Right kidney (tissue), 9 donors: Measurements from ENCODE around the gene MREG.
A peak's percentile ranks its signal among the peaks of the same experiment; 100 is the strongest.

Experiments
- DNase-seq: peaks from one replicate; pipeline ENCODE4 v3.0.0-alpha.2; 2016
- long read RNA-seq, 8 donors: transcript quantifications; one replicate each; lab custom pipeline, GENCODE V29; 2026

The MREG gene
- long read RNA-seq, donor 1, partial matches to known transcripts = 0 of 2 reads
- long read RNA-seq, donor 1, other reads (novel, unspliced or antisense) = 0 of 2 reads
- long read RNA-seq, donor 2, partial matches to known transcripts = 20 of 23 reads
- long read RNA-seq, donor 2, other reads (novel, unspliced or antisense) = 0 of 23 reads
- long read RNA-seq, donor 3, partial matches to known transcripts = 8 of 8 reads
- long read RNA-seq, donor 3, other reads (novel, unspliced or antisense) = 0 of 8 reads
- long read RNA-seq, donor 4, partial matches to known transcripts = 25 of 27 reads
- long read RNA-seq, donor 4, other reads (novel, unspliced or antisense) = 0 of 27 reads
- long read RNA-seq, donor 5, partial matches to known transcripts = 0 of 3 reads
- long read RNA-seq, donor 5, other reads (novel, unspliced or antisense) = 0 of 3 reads
- long read RNA-seq, donor 6, partial matches to known transcripts = 139 of 146 reads
- long read RNA-seq, donor 6, other reads (novel, unspliced or antisense) = 5 of 146 reads
- long read RNA-seq, donor 7, transcript MREG-201 (5 exons, 1,314 nt) = major isoform, 6 of 6 reads
- long read RNA-seq, donor 7, partial matches to known transcripts = 0 of 6 reads
- long read RNA-seq, donor 7, other reads (novel, unspliced or antisense) = 0 of 6 reads
- long read RNA-seq, donor 8, partial matches to known transcripts = 23 of 25 reads
- long read RNA-seq, donor 8, other reads (novel, unspliced or antisense) = 0 of 25 reads

GRCh38 chr2:216013080-216013909 is at the start of gene MREG:
MREG (minus strand) TSS chr2:216013551; CDS start chr2:216013327, 224 bp downstream.
- DNase-seq = peak; percentile 79

- DNase-seq = no peak
These were observed 46.0 kb upstream of the MREG start for GRCh38 chr2:216059233-216059834.

- peak; percentile 51 for DNase-seq
These were observed 44.4 kb upstream of the MREG start for GRCh38 chr2:216057688-216058193.

DNA sequence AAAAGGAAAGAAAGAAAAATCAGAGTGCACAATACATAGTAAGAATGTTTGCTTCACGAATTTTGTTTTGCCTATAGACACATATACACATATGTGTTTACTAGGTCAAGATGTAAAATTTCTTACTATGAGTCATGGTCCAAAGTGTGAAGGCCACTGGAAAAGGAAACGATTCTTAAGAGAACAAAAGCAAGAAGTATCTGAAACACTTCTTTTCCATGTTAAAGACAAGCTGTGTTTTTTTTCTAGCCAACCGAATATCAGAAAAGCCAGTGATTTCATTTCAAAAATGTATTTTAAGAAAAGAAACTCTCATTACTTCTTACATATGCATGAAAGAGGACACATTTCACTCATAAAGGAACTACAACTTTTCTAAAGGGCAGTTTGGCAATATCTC is 43.4 kb upstream of the MREG start:
- DNase-seq = no peak

- DNase-seq = peak; percentile 18
These were observed 42.3 kb upstream of the MREG start for GRCh38 chr2:216055680-216056079.

- no peak for DNase-seq
These were observed 39.1 kb upstream of the MREG start for GRCh38 chr2:216052420-216052819.

- DNase-seq = no peak
These were observed 38.0 kb upstream of the MREG start for GRCh38 chr2:216051350-216051749.

GRCh38 chr2:216049452-216049851 is 36.1 kb upstream of the MREG start:
- DNase-seq = no peak

DNA sequence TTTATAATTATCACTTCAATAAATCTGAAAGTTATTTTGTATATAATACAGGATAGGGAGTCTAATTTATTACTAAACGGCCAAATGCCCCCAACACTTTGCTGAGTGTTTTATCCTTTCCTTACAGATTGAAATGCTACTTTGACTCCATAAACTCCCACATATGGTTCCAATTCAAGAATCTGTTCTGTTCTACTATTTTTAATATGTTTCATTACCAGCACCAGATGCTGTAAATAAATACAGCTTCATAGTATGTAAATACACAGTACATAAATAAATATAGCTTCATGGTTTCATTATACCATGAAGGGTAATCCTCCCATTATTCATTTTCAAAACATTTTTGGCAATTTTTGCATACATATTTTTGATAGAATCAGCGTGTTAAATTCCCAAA is 34.0 kb upstream of the MREG start:
- DNase-seq = no peak

- DNase-seq = no peak
These were observed 31.6 kb upstream of the MREG start for GRCh38 chr2:216044883-216045486.

GRCh38 chr2:216043949-216044348 is 30.6 kb upstream of the MREG start:
- no peak for DNase-seq

DNA sequence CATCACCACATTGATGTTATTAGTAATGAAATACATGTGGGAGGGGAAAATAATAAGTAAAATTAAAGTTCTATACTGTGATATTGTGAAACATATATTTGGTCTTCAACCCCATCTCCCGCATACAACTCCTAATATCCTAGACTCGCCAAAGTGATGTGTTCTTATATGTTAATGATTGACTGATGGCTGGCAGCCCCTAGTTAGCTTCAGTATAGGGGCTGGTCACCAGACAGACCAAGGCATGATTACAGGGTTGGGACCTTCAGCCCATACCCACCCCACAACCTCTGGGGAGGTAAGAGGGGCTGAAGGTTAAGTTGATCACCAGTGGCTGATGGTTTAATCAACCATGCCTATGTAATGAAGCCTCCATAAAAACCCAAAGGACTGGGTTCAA is 28.1 kb upstream of the MREG start:
- no peak for DNase-seq

GRCh38 chr2:216039918-216040317 is 26.6 kb upstream of the MREG start:
- DNase-seq = no peak

GRCh38 chr2:216034065-216034464 is 20.7 kb upstream of the MREG start:
- peak; percentile 39 for DNase-seq

DNA sequence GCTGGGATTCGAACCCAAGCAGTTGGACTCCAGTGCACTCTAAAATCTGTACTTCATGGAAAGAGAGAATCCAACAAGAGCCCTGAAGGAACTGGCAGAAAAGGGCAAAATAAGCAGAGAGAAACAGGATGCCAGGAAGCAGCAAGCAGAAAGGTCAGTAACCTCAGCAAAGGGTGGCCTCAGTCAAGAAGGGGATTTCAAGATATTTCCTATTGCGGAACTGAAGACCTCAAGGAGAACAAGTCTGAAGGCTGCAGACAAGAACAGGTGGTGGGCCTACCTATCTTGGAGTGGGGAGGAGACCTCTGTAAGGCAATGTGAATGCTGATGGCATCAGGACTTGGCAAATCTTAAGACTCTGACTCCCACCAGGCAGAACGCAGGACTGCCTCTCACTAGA is 20.1 kb upstream of the MREG start:
- no peak for DNase-seq

DNA sequence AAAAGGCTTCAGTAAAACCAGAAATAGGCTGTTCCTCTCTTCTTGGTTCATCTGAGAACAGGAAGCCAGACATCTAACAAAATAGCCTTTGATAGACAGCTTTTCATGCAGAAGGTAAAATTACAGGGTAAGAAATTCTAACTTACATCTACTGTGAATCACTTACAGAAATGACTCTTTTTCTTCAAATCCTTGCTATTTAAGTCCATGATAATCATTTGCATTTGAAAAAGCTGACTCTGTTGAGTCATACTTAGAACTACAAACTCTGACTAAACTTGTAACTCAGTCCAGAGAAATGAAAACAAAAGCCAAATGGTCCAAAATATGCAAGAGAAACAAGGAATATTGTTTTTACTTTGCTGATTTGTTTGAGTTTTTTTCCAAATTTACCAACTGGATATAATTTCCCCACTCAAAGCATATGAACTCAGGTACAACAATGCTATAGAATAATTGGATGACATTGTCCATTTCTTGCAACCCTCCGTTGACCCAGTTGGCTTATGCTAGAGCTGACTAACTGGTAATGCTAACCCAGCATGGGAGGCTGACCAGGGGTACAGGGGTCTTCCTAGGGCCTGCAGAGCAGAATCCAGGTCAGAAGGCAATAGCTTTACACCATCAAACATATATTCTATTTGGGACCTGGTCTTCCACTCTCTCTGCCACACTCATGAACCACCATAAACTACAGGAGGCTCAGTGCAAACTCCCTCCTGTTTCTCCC is 18.8 kb upstream of the MREG start:
- DNase-seq = no peak

- DNase-seq = no peak
These were observed 16.9 kb upstream of the MREG start for GRCh38 chr2:216030216-216030615.

- DNase-seq = no peak
These were observed 16.2 kb upstream of the MREG start for GRCh38 chr2:216029416-216030129.

GRCh38 chr2:216024779-216025336 is 11.5 kb upstream of the MREG start:
- no peak for DNase-seq

DNA sequence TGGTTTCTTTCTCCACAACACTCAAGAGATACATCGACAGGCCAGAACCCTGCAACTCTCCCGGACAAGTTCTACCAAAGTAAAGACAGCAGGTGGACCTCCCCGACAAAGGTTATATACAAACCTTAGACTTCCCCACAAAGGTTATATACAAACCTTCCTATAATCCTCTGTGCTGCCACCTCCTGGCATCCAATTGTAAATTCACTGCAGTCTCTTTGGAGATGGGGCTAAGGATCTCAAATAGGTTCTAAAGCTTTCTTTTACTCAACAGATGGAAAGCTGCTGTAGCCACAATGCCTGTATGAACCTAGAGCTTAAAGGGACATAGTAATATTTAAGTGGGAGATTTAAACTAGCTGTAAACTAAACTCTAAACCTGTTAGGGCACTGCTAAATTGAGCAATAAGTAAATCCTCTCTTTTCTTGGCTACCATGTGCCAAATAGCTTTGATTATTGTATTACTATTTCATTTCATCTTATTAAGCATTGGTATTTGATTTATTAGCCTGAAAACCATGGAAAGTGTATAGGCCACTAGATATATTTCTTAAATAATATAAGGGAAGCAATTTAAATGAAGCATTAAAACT is 9.8 kb upstream of the MREG start:
- DNase-seq = no peak
